Putamen (tissue), 1 donor: Measurements from ENCODE around the gene KISS1R.
"Not testable (repeated sequence)": the region's sequence is repeated elsewhere in the genome, so short reads cannot be mapped to it uniquely, and the experiment has no call there.

ENCODE experiments used
- DNase-seq: peaks from one replicate; pipeline ENCODE4 v3.0.0-alpha.2; 2016; ENCODE audit warnings: low spot score

The KISS1R gene

DNA sequence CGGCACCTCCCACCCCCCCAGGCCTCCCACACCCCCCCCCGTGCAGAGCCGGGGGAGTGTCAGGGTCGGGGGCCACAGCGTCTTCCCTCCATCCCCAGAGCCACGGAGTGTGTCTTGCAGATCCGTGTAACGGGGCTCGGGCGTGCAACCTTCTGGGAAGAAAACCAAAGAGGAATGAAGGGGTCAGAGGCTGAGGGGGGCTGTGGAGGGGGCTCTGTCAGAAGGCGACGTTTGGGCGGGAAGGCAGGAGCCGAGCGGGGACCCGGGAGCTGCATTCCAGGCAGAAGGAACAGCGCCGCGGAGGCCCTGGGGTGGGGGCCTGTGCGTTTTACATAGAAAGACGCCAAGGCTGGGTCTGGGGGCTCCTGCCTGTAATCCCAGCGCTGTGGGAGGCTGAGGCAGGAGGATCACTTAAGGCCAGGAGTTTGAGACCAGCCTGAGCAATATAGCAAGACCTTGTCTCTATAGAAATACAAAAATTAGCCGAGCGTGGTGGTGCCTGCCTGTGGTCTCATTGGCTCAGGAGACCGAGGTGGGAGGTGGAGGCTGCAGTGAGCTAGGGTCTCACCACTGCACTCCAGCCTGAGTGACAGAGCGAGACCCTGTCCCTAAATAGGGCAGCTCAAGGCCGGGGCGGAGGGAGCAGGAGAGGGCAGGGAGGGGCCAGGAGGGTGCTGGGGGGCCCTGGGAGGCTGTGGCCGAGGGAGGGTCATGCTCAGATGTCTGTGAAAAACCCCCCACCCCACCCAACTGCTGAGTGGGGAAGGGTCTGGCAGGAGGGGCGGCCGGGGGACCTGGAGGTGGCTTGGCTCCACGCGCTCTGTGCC, 36.5 kb downstream of the KISS1R start:
- no peak for DNase-seq

GRCh38 chr19:954272-954671, 37.1 kb downstream of the KISS1R start:
- DNase-seq: no peak

DNA sequence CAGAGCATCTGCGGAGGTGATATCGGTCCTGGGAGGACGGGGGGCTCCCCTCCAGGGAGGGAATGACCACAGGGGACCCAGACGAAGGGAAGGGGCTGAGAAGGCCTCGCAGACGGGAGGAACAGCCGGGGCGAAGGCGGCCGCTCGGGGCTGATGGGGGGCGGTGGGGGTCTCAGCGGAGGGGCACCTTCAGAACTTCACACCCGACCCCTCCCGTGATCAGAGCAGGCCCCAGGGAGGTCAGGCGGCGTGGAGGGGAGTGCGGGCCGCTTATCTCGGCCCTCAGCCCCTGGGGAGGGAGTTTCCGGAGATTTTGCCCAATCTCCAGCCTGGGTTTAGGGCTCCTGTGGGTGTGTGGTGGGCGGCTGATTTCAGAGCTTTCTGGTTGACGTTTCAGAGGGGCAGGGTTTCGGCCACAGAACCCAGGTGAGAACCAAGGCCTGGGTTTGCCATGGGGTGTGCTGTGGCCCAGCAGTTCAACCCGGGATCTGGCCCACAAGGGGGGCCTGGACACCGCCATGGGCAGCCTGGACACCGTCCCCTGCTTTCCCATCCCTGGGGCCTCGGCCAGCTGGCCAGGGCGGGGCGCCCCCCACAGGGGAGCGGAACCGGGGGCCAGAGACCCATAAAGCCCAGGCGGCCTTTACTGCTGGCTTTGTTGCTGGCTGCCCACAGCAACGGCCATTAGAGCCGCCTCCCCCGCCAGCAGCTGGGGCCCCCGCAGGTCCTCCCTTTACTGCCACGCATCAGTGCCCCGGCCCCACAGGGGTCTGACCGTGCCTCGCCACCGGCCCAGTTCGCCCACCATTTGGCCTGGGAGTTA, 37.8 kb downstream of the KISS1R start:
- DNase-seq: no peak

- no peak for DNase-seq
Observed at GRCh38 chr19:955803-956765, 39.0 kb downstream of the KISS1R start.

- DNase-seq: no peak
Observed at GRCh38 chr19:956766-957440, 39.8 kb downstream of the KISS1R start.

DNA sequence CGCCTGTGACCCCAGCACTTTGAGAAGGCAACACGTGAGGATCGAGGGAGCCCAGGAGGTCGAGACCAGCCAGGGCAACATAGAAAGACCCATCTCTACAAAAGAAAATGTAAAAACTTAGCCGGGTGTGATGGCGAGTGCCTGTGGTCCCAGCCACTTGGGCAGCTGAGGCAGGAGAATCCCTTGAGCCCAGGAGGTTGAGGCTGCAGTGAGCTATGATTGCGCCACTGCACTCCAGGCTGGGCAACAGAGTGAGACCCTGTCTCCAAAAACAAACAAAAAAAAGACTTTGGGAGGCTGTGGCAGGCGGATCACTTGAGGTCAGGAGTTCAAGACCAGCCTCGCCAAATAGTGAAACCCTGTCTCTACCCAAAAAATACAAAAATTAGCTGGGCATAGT, 40.4 kb downstream of the KISS1R start:
- not testable (repeated sequence) for DNase-seq

GRCh38 chr19:958967-959855, 42.1 kb downstream of the KISS1R start:
- DNase-seq: peak; percentile 23

GRCh38 chr19:960020-960419, 42.9 kb downstream of the KISS1R start:
- DNase-seq: no peak

DNA sequence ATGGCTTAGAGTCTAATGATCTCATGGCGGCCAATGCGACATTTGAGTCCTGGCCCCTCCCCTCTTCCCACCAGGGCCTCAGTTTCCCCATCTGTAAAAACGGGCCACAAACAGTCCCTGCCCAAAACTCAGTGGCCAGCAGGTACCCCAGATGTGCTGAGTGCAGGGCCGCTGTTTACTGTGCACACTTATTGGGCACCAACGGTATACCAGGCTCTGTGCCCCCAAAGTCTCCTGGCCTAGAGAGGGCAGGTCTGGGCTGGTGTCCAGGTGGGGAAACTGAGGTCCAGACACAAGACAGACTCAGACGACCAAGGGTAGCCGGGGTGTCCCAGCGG, 43.4 kb downstream of the KISS1R start:
- no peak for DNase-seq

DNA sequence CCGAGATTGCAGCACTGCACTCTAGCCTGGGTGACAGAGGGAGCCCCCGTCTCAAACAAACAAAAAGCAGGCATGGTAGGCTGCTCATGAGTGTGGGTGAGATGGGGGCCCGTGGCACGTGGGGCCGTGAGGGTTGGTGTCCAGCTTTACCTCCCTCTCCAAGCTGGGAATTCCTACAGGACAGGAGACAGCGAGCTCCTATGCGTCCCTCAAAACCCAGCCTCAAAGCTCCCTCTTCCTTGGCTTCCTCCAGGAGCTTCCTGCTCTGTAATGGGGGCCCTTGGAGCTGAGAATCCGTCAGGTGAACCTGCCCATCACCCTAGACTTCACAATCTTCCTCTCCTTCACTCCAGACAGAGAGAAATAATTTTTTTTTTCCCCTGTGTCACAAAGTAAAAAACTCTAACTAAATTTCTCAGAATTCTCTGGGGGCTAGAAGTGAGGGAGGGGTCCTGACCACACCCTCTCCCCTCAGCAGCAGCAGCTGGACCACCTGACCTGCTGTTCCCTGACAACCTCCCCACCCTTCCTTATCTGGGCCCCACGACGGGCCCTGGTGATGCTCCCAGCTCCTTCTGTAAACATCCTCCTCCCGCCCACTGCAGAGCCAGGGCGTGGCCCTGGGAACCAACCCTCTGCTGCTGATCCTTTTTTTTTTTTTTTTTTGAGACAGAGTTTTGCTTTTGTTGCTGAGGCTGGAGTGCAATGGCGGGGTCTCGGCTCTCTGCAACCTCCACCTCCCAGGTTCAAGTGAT, 44.9 kb downstream of the KISS1R start:
- no peak for DNase-seq

- DNase-seq: no peak
Observed at GRCh38 chr19:962683-963400, 45.7 kb downstream of the KISS1R start.

DNA sequence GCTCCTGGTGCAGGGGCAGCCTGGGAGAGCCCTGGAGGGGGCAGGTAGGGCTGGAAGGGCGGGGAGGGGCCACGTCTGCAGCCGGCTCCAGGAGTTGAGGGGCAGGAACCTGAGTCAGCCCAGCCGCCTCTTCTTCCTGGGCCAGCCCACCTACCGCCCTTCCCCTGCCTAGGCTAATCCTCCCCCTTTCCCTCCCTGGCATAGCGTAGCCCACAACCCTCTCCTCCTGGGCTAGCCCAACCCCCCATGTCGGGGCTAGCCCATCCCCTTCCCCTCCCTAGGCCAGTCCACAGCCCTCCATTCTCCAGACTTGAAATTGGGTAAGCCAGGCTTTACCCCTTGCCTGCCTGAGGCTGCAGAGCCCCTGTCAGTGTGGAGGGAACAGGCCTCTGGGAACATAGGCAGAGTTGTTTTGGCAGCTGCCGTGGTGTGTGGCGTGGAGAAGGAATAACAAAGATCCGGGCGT, 46.4 kb downstream of the KISS1R start:
- DNase-seq: no peak

DNA sequence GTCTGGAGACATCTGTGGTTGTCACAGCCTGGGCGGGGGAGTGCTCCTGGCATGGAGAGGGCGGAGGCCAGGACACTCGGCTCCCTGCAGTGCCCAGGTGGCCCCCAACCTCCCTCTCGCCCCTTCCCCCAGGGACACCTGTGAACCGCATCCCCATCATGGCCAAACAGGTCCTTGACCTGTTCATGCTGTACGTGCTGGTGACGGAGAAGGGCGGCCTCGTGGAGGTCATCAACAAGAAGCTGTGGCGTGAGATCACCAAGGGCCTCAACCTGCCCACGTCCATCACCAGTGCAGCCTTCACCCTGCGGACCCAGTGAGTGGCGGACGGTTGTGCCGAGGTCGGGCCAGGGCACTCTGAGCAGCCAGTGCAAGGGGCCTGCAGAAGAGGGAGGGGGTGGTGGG, 47.0 kb downstream of the KISS1R start:
- DNase-seq: no peak

- DNase-seq: no peak
Observed at GRCh38 chr19:964761-965694, 47.9 kb downstream of the KISS1R start.

GRCh38 chr19:966485-967088, 49.5 kb downstream of the KISS1R start:
- DNase-seq: no peak
